ENCODE measurements around the gene PRKAG3. TPM values are rescaled to one million over a fixed set of nuclear protein-coding genes. Genes with fewer than 3 reads are reported as not detected.
A peak's percentile ranks its signal among the peaks of the same experiment; 100 is the strongest.

Gene PRKAG3
- total and polyA plus RNA-seq, 4 donors: 0.08 TPM; not detected in 3

- Histone ChIP-seq H3K9me3 (ENCODE audit: control insufficient read depth in 4 of 4, low read length in 3 of 4) (no peaks in the 10 kb centered on the region), H3K27ac (ENCODE audit: low read depth in 1 of 2, low read length in 2 of 2) (peak overlapping the region; percentile 88 to 95), H3K36me3 (ENCODE audit: control insufficient read depth in 4 of 4, insufficient read depth in 3 of 4, low read depth in 1 of 4, low read length in 3 of 4) (peaks cover 0 to 3% (median 0%) of the 10 kb centered on the region in 4 donors), H3K4me1 (ENCODE audit: control insufficient read depth in 4 of 4, insufficient read depth in 4 of 4, low read length in 3 of 4) (peaks cover 5 to 51% (median 33%) of the 10 kb centered on the region in 4 donors), H3K4me3 (ENCODE audit: low read depth in 1 of 3, low read length in 3 of 3) (peak overlapping the region; percentile 62 to 86 (median 65)), H3K9ac (ENCODE audit: low read depth in 1 of 2, low read length in 2 of 2) (peak overlapping the region; percentile 1 to 99), H3K27me3 (ENCODE audit: control insufficient read depth in 4 of 4, insufficient read depth in 4 of 4, low read length in 3 of 4) (no peaks in the 10 kb centered on the region)
- WGBS: 44% methylated on average over 4 of the region's 4 CpGs
- TF ChIP-seq JUND (IDR thresholded peaks at IDR 0.05) (no peak), EGR1 (IDR thresholded peaks at IDR 0.05; ENCODE audit: low read depth in 2 of 2) (no peak), FOXA2 (IDR thresholded peaks at IDR 0.05) (no peak), TAF1 (conservative IDR thresholded peaks at IDR 0.05) (no peak), HNF4A (conservative IDR thresholded peaks at IDR 0.05) (no peak), SP1 (IDR thresholded peaks at IDR 0.05) (no peak), GABPA (IDR thresholded peaks at IDR 0.05 in 1 of 2, conservative IDR thresholded peaks at IDR 0.05 in 1 of 2) (no peak), MAX (IDR thresholded peaks at IDR 0.05) (no peak), ZBTB33 (IDR thresholded peaks at IDR 0.05) (no peak), HNF4G (IDR thresholded peaks at IDR 0.05) (no peak), CTCF (IDR thresholded peaks at IDR 0.05; ENCODE audit: low read depth, low read length, missing input control) (no peak), FOXA1 (IDR thresholded peaks at IDR 0.05) (no peak), RAD21 (IDR thresholded peaks at IDR 0.05) (no peak), RXRA (IDR thresholded peaks at IDR 0.05) (no peak)
- no peak for DNase-seq (ENCODE audit: low spot score)
Observed at GRCh38 chr2:218783688-218784087, 47.9 kb downstream of the PRKAG3 start.

- 9% methylated on average over 6 of the region's 6 CpGs for WGBS
Observed at GRCh38 chr2:218782528-218782844, 49.1 kb downstream of the PRKAG3 start.

More at GRCh38 chr2:218782528-218782844, 49.1 kb downstream of the PRKAG3 start:
- Histone ChIP-seq H3K27me3 (ENCODE audit: control insufficient read depth in 4 of 4, insufficient read depth in 4 of 4, low read length in 3 of 4) (no peaks in the 10 kb centered on the region), H3K4me3 (ENCODE audit: low read depth in 1 of 3, low read length in 3 of 3) (peak overlapping the region; percentile 65 to 86 (median 81)), H3K27ac (ENCODE audit: low read depth in 1 of 2, low read length in 2 of 2) (peak overlapping the region; percentile 88 to 95), H3K9me3 (ENCODE audit: control insufficient read depth in 4 of 4, low read length in 3 of 4) (no peaks in the 10 kb centered on the region), H3K4me1 (ENCODE audit: control insufficient read depth in 4 of 4, insufficient read depth in 4 of 4, low read length in 3 of 4) (peaks cover 5 to 44% (median 29%) of the 10 kb centered on the region in 4 donors), H3K9ac (ENCODE audit: low read depth in 1 of 2, low read length in 2 of 2) (peak overlapping the region; percentile 80 to 99), H3K36me3 (ENCODE audit: control insufficient read depth in 4 of 4, insufficient read depth in 3 of 4, low read depth in 1 of 4, low read length in 3 of 4) (no peaks in the 10 kb centered on the region)
- no peak for TF ChIP-seq RXRA (IDR thresholded peaks at IDR 0.05)
- peak in 1 of 2 donors; percentile 41 for TF ChIP-seq HNF4A (conservative IDR thresholded peaks at IDR 0.05)
- no peak for TF ChIP-seq REST (IDR thresholded peaks at IDR 0.05)
- no peak for TF ChIP-seq JUND (IDR thresholded peaks at IDR 0.05)
- no peak for TF ChIP-seq FOXA1 (IDR thresholded peaks at IDR 0.05)
- TF ChIP-seq ZBTB33 (IDR thresholded peaks at IDR 0.05): no peak
- no peak for TF ChIP-seq FOXA2 (IDR thresholded peaks at IDR 0.05)
- TF ChIP-seq RAD21 (IDR thresholded peaks at IDR 0.05): no peak
- DNase-seq (ENCODE audit: low spot score): no peak
